Medulla oblongata (tissue), 1 donor: ENCODE measurements around the gene PDE2A.

Experiments
- DNase-seq: peaks from one replicate; pipeline ENCODE4 v3.0.0-alpha.2; 2015; ENCODE audit errors: extremely low spot score

Gene PDE2A

GRCh38 chr11:72548463-72548862, 125.8 kb downstream of the PDE2A start:
- no peak for DNase-seq

GRCh38 chr11:72546866-72547265, 127.4 kb downstream of the PDE2A start:
- no peak for DNase-seq

- no peak for DNase-seq
Observed at GRCh38 chr11:72544589-72544988, 129.6 kb downstream of the PDE2A start.

GRCh38 chr11:72543849-72544542, 130.2 kb downstream of the PDE2A start:
- no peak for DNase-seq

- DNase-seq, result peak; percentile 49
Observed at GRCh38 chr11:72541257-72541974, 132.8 kb downstream of the PDE2A start.

GRCh38 chr11:72537051-72537450, 137.2 kb downstream of the PDE2A start:
- DNase-seq, result no peak

- DNase-seq, result no peak
Observed at GRCh38 chr11:72535194-72535547, 139.1 kb downstream of the PDE2A start.

- no peak for DNase-seq
Observed at GRCh38 chr11:72534371-72535193, 139.6 kb downstream of the PDE2A start.

GRCh38 chr11:72529068-72529467, 145.2 kb downstream of the PDE2A start:
- no peak for DNase-seq

GRCh38 chr11:72528121-72528520, 146.1 kb downstream of the PDE2A start:
- no peak for DNase-seq
